Stomach smooth muscle (tissue), 2 donors: ENCODE measurements around the gene SH2B2.
A peak's percentile ranks its signal among the peaks of the same experiment; 100 is the strongest.

ENCODE experiments used
- H3K27ac ChIP-seq: one replicate; pipeline ENCODE4 v1.7.0; 2013; ENCODE audit warnings: mild to moderate bottlenecking, low read length, inconsistent platforms
- H3K27me3 ChIP-seq, 2 donors: one replicate each; pipeline ENCODE4 v1.7.0; 2013; ENCODE audit warnings: low read length in 2 of 2; ENCODE audit not compliant: insufficient read depth in 2 of 2, control insufficient read depth in 1 of 2
- H3K36me3 ChIP-seq, 2 donors: one replicate each; pipeline ENCODE4 v1.7.0; 2013; ENCODE audit warnings: low read length in 2 of 2; ENCODE audit not compliant: control insufficient read depth in 2 of 2, insufficient read depth in 2 of 2
- H3K4me1 ChIP-seq: one replicate; pipeline ENCODE4 v1.7.0; 2013; ENCODE audit warnings: low read length; ENCODE audit not compliant: control insufficient read depth, insufficient read depth
- H3K4me3 ChIP-seq, 2 donors: one replicate each; pipeline ENCODE4 v1.7.0; 2013; ENCODE audit warnings: low read length in 2 of 2
- H3K9ac ChIP-seq, 2 donors: one replicate each; pipeline ENCODE4 v1.7.0; 2013; ENCODE audit warnings: low read length in 2 of 2, mild to moderate bottlenecking in 1 of 2
- H3K9me3 ChIP-seq, 2 donors: one replicate each; pipeline ENCODE4 v1.7.0; 2013; ENCODE audit warnings: low read length in 2 of 2; ENCODE audit not compliant: control insufficient read depth in 2 of 2
- donor health status: healthy.
- donor health status: Pancreatic carcinoma.

Gene SH2B2

GRCh38 chr7:102288285-102288930, 1.7 kb downstream of the SH2B2 start:
- peak overlapping the region; percentile 77 to 79 for H3K4me3 ChIP-seq
- H3K27me3 ChIP-seq: no peaks in the 10 kb centered on the region
- H3K9me3 ChIP-seq: no peaks in the 10 kb centered on the region
- H3K4me1 ChIP-seq: peaks cover 21% of the 10 kb centered on the region
- peak overlapping the region in 1 of 2 donors; percentile 62 for H3K9ac ChIP-seq
- H3K27ac ChIP-seq: no peak overlapping the region
- H3K36me3 ChIP-seq: no peaks in the 10 kb centered on the region

GRCh38 chr7:102289057-102289456, 2.4 kb downstream of the SH2B2 start:
- H3K36me3 ChIP-seq: no peaks in the 10 kb centered on the region
- no peaks in the 10 kb centered on the region for H3K9me3 ChIP-seq
- no peak overlapping the region for H3K4me3 ChIP-seq
- no peak overlapping the region for H3K27ac ChIP-seq
- H3K27me3 ChIP-seq: no peaks in the 10 kb centered on the region
- peaks cover 21% of the 10 kb centered on the region for H3K4me1 ChIP-seq
- H3K9ac ChIP-seq: no peak overlapping the region

GRCh38 chr7:102291056-102291915, 4.6 kb downstream of the SH2B2 start:
- H3K4me3 ChIP-seq: no peak overlapping the region
- no peaks in the 10 kb centered on the region for H3K36me3 ChIP-seq
- peaks cover 16% of the 10 kb centered on the region for H3K4me1 ChIP-seq
- no peaks in the 10 kb centered on the region for H3K27me3 ChIP-seq
- H3K27ac ChIP-seq: no peak overlapping the region
- no peak overlapping the region for H3K9ac ChIP-seq
- H3K9me3 ChIP-seq: no peaks in the 10 kb centered on the region

GRCh38 chr7:102291916-102292267, 5.2 kb downstream of the SH2B2 start:
- no peak overlapping the region for H3K9ac ChIP-seq
- H3K27ac ChIP-seq: no peak overlapping the region
- H3K4me1 ChIP-seq: peaks cover 12% of the 10 kb centered on the region
- H3K27me3 ChIP-seq: no peaks in the 10 kb centered on the region
- H3K9me3 ChIP-seq: no peaks in the 10 kb centered on the region
- H3K36me3 ChIP-seq: no peaks in the 10 kb centered on the region
- no peak overlapping the region for H3K4me3 ChIP-seq

GRCh38 chr7:102292813-102293798, 6.4 kb downstream of the SH2B2 start:
- H3K27me3 ChIP-seq: no peaks in the 10 kb centered on the region
- no peak overlapping the region for H3K9ac ChIP-seq
- H3K9me3 ChIP-seq: no peaks in the 10 kb centered on the region
- H3K4me3 ChIP-seq: no peak overlapping the region
- H3K36me3 ChIP-seq: no peaks in the 10 kb centered on the region
- peaks cover 2% of the 10 kb centered on the region for H3K4me1 ChIP-seq
- no peak overlapping the region for H3K27ac ChIP-seq

GRCh38 chr7:102294589-102294988, 7.9 kb downstream of the SH2B2 start:
- Histone ChIP-seq H3K27ac (no peak overlapping the region), H3K36me3 (no peaks in the 10 kb centered on the region), H3K9me3 (no peaks in the 10 kb centered on the region), H3K4me1 (no peaks in the 10 kb centered on the region), H3K27me3 (no peaks in the 10 kb centered on the region), H3K4me3 (no peak overlapping the region), H3K9ac (no peak overlapping the region)

GRCh38 chr7:102295346-102296178, 8.9 kb downstream of the SH2B2 start:
- H3K4me3 ChIP-seq: no peak overlapping the region
- no peaks in the 10 kb centered on the region for H3K9me3 ChIP-seq
- no peak overlapping the region for H3K27ac ChIP-seq
- no peak overlapping the region for H3K9ac ChIP-seq
- H3K27me3 ChIP-seq: no peaks in the 10 kb centered on the region
- no peaks in the 10 kb centered on the region for H3K36me3 ChIP-seq
- peaks cover 1% of the 10 kb centered on the region for H3K4me1 ChIP-seq

- no peak overlapping the region for H3K27ac ChIP-seq
- H3K4me1 ChIP-seq: peaks cover 3% of the 10 kb centered on the region
- no peaks in the 10 kb centered on the region for H3K36me3 ChIP-seq
- peaks cover 0 to 5% of the 10 kb centered on the region in 2 donors for H3K27me3 ChIP-seq
- no peak overlapping the region for H3K4me3 ChIP-seq
- H3K9ac ChIP-seq: no peak overlapping the region
- H3K9me3 ChIP-seq: no peaks in the 10 kb centered on the region
Observed at GRCh38 chr7:102296179-102296438, 9.4 kb downstream of the SH2B2 start.

- no peaks in the 10 kb centered on the region for H3K9me3 ChIP-seq
- peaks cover 3% of the 10 kb centered on the region for H3K4me1 ChIP-seq
- no peaks in the 10 kb centered on the region for H3K36me3 ChIP-seq
- H3K27ac ChIP-seq: no peak overlapping the region
- no peak overlapping the region for H3K4me3 ChIP-seq
- peaks cover 0 to 6% of the 10 kb centered on the region in 2 donors for H3K27me3 ChIP-seq
- no peak overlapping the region for H3K9ac ChIP-seq
Observed at GRCh38 chr7:102296514-102296913, 9.8 kb downstream of the SH2B2 start.
